Hair follicle dermal papilla cell (primary cell): ENCODE measurements around the gene FHOD1. TPM values are rescaled to one million over a fixed set of nuclear protein-coding genes. Genes with fewer than 3 reads are reported as not detected.

ENCODE experiments used
- small RNA-seq: library from RNA; depleted of rRNA; stranded (forward); fragments of <200 nt; gene quantifications from one replicate; pipeline ENCODE3, GENCODE V24; 2012
- total RNA-seq: library from RNA; depleted of rRNA; stranded (reverse); fragments of >200 nt; gene quantifications from 2 replicates; pipeline ENCODE4 v1.2.3, GENCODE V29; 2012

The FHOD1 gene
- 24.5 and 36.9 TPM in 2 replicates for total RNA-seq

GRCh38 chr16:67247192-67248072 is at the start of gene FHOD1:
FHOD1 (minus strand) TSS chr16:67247481; CDS start chr16:67247410, 71 bp downstream.

GRCh38 chr16:67279296-67280089 is 32.2 kb upstream of the FHOD1 start, which contains the start of gene PLEKHG4:
PLEKHG4 (plus strand) TSS chr16:67279532; CDS start chr16:67280045, 513 bp downstream.

GRCh38 chr16:67248401-67249177 is 1.3 kb upstream of the FHOD1 start, which contains the start of gene SLC9A5:
SLC9A5 (plus strand) TSS chr16:67248979; CDS start chr16:67249015, 36 bp downstream.

GRCh38 chr16:67226804-67227566 is 20.3 kb downstream of the FHOD1 start, which contains the start of gene TMEM208:
TMEM208 (plus strand) TSS chr16:67227130; CDS start chr16:67227219, 89 bp downstream.

GRCh38 chr16:67199011-67199807 is 48.1 kb downstream of the FHOD1 start, which contains the start of gene ELMO3:
ELMO3 (plus strand) TSS chr16:67199131; CDS start chr16:67199327, 196 bp downstream.

GRCh38 chr16:67191995-67192681 is 55.1 kb downstream of the FHOD1 start, which contains the start of gene E2F4:
E2F4 (plus strand) TSS chr16:67192155; CDS start chr16:67192228, 73 bp downstream.

GRCh38 chr16:67190041-67190440 is 57.2 kb downstream of the FHOD1 start, which contains the start of gene EXOC3L1:
EXOC3L1 (minus strand) TSS chr16:67190136; CDS start chr16:67189676, 460 bp downstream.

GRCh38 chr16:67183627-67184452 is 63.4 kb downstream of the FHOD1 start, which contains the start of gene MATCAP1:
MATCAP1 (minus strand) TSS chr16:67183963; CDS start chr16:67180610, 3,353 bp downstream.

Small RNA genes lying within 50 kb of the gene (small RNA-seq; reads per million reads assigned to genes)
- gene MIR328 = 0.82 reads per million, percentile 12 among the genes with 10 or more reads in this experiment

Other genes starting within 250 kb of the FHOD1 start
- 42.9 and 47.7 TPM in 2 replicates for gene CBFB, start 218.3 kb downstream of the FHOD1 start, total RNA-seq
- 16.5 and 17.0 TPM in 2 replicates for gene PHAF1, start 137.5 kb downstream of the FHOD1 start, total RNA-seq
- gene B3GNT9, start 96.5 kb downstream of the FHOD1 start, total RNA-seq = 74.3 and 86.0 TPM in 2 replicates
- gene TRADD, start 87.6 kb downstream of the FHOD1 start, total RNA-seq = 17.4 and 20.5 TPM in 2 replicates
- gene FBXL8, start 87.5 kb downstream of the FHOD1 start, total RNA-seq = 14.8 and 18.7 TPM in 2 replicates
- 4.5 and 9.6 TPM in 2 replicates for gene HSF4, start 82.7 kb downstream of the FHOD1 start, total RNA-seq
- gene NOL3, start 76.9 kb downstream of the FHOD1 start, total RNA-seq = 14.8 and 15.9 TPM in 2 replicates
- 6.3 and 6.6 TPM in 2 replicates for gene MATCAP1, start 63.5 kb downstream of the FHOD1 start, total RNA-seq
- gene EXOC3L1, start 57.3 kb downstream of the FHOD1 start, total RNA-seq = not detected in 2 replicates
- 74.0 and 82.8 TPM in 2 replicates for gene E2F4, start 55.3 kb downstream of the FHOD1 start, total RNA-seq
- 0.36 and 0.49 TPM in 2 replicates for gene ELMO3, start 48.4 kb downstream of the FHOD1 start, total RNA-seq
- gene TMEM208, start 20.4 kb downstream of the FHOD1 start, total RNA-seq = 26.4 and 27.9 TPM in 2 replicates
- gene SLC9A5, start 1.5 kb upstream of the FHOD1 start, total RNA-seq = 3.0 and 4.1 TPM in 2 replicates
- 52.7 and 60.0 TPM in 2 replicates for gene PLEKHG4, start 32.1 kb upstream of the FHOD1 start, total RNA-seq
- gene KCTD19, start 79.3 kb upstream of the FHOD1 start, total RNA-seq = under 0.01 TPM in 1 of 2 replicates, not detected in the other
- gene LRRC36, start 79.3 kb upstream of the FHOD1 start, total RNA-seq = 0.49 TPM in 1 of 2 replicates, not detected in the other
- 0.65 and 0.97 TPM in 2 replicates for gene TPPP3, start 146.0 kb upstream of the FHOD1 start, total RNA-seq
- 14.7 and 15.3 TPM in 2 replicates for gene ZDHHC1, start 169.0 kb upstream of the FHOD1 start, total RNA-seq
- gene HSD11B2, start 183.6 kb upstream of the FHOD1 start, total RNA-seq = not detected in 2 replicates
- 111 and 131 TPM in 2 replicates for gene ATP6V0D1, start 233.7 kb upstream of the FHOD1 start, total RNA-seq
- not detected in 2 replicates for gene AGRP, start 236.1 kb upstream of the FHOD1 start, total RNA-seq